HG03025 (cell line): ENCODE results near the gene RNF43.

Source experiments
- ATAC-seq: cut with Tn5 transposase; IDR thresholded peaks from one replicate; pipeline ENCODE4 v1.9.1; 2021; ENCODE audit warnings: mild to moderate bottlenecking, moderate library complexity; ENCODE audit not compliant: unreplicated experiment, low FRiP score

RNF43 gene

GRCh38 chr17:58417300-58418092 lies at the start of gene RNF43:
TSS of gene RNF43 (minus strand) at chr17:58417534. CDS start at chr17:58415577, 1,957 bp downstream.
- ATAC-seq = peak; percentile 85

GRCh38 chr17:58455491-58455890 lies 38.2 kb upstream of the RNF43 start:
- ATAC-seq = no peak

- ATAC-seq = no peak
These were observed 35.4 kb upstream of the RNF43 start for GRCh38 chr17:58452738-58453137.

GRCh38 chr17:58447039-58447975 lies 30.0 kb upstream of the RNF43 start:
- ATAC-seq = no peak

GRCh38 chr17:58446086-58446485 lies 28.8 kb upstream of the RNF43 start:
- ATAC-seq = no peak

GRCh38 chr17:58436805-58437239 lies 19.5 kb upstream of the RNF43 start:
- ATAC-seq = no peak

- no peak for ATAC-seq
These were observed 18.9 kb upstream of the RNF43 start for GRCh38 chr17:58436245-58436644.

GRCh38 chr17:58432806-58433573 lies 15.7 kb upstream of the RNF43 start:
- no peak for ATAC-seq

- no peak for ATAC-seq
These were observed 10.5 kb upstream of the RNF43 start for GRCh38 chr17:58427807-58428206.

GRCh38 chr17:58421711-58422110 lies 4.4 kb upstream of the RNF43 start:
- no peak for ATAC-seq

- no peak for ATAC-seq
These were observed 3.5 kb upstream of the RNF43 start for GRCh38 chr17:58420827-58421226.

- no peak for ATAC-seq
These were observed 416 bp downstream of the RNF43 start for GRCh38 chr17:58416937-58417299.

- no peak for ATAC-seq
These were observed 938 bp downstream of the RNF43 start for GRCh38 chr17:58416396-58416795.

- no peak for ATAC-seq
These were observed 1.8 kb downstream of the RNF43 start for GRCh38 chr17:58415371-58416055.

- no peak for ATAC-seq
These were observed 2.7 kb downstream of the RNF43 start for GRCh38 chr17:58414596-58414997.

GRCh38 chr17:58413684-58414083 lies 3.6 kb downstream of the RNF43 start:
- no peak for ATAC-seq

- ATAC-seq = no peak
These were observed 4.3 kb downstream of the RNF43 start for GRCh38 chr17:58412961-58413586.

GRCh38 chr17:58412064-58412703 lies 5.2 kb downstream of the RNF43 start:
- no peak for ATAC-seq

GRCh38 chr17:58411408-58411894 lies 5.9 kb downstream of the RNF43 start:
- no peak for ATAC-seq
